Medulla oblongata (tissue), 1 donor: Measurements from ENCODE around the gene GP9.
"Not testable (repeated sequence)": the region's sequence is repeated elsewhere in the genome, so short reads cannot be mapped to it uniquely, and the experiment has no call there.

Source experiments
- DNase-seq: peaks from one replicate; pipeline ENCODE4 v3.0.0-alpha.2; 2015; ENCODE audit errors: extremely low spot score

The GP9 gene

DNA sequence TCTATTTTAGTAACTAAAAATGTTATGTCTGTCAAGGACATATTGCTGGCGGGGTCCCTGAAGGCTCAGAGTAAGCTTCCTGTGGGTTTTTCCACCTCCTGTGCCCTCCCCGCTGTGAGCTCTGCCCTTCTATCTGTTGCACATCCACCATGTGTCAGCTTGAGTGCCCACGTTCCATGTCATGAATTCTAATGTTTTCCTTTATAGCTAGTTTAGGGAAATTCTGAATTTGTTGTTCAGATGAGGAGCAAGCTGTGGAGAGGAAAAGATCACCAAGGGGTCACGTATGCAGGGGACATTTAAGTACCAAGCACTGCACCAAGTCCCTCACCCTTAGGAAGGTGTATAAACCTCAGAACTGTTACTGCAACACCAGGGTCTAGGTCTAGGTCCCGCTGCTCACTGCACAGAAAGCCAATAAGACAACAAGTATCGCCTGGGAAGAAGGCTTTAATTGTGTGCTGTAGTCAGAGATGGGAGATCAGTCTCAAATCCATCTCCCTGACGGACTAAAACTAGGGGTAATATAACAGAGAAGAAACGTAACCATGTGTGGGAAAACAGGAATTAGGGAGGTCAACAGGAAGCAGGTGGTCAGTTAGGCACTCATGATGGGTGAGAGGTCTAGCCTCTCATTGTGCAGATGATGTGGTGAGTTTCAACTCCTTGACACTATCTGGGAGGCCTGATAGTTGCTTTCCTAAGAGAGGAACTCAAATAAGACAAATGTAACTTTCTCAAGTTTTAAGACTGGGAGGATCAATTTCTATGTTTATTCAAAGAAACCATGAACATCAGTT, 9.7 kb downstream of the GP9 start:
- no peak for DNase-seq

DNA sequence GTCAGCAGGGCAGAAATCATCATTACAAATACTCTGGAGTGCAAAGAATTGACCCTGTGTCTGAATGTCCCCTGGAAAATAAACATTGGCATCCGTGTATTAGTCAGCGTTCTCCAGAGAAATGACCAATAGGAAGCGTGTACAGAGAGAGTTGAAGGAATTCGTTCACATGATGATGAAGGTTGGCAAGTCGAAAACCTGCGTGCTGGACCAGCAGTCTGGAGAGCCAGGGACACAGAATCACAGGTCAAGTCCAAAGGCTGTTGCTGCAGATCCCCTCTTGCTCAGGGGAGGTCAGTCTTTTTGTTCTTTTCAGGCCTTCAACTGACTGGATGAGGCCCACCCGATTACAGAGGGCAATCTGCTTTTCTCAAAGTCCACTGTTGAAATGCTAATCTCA, 16.6 kb downstream of the GP9 start:
- DNase-seq: no peak

- no peak for DNase-seq
Measured at GRCh38 chr3:129078510-129078909, 17.9 kb downstream of the GP9 start.

DNA sequence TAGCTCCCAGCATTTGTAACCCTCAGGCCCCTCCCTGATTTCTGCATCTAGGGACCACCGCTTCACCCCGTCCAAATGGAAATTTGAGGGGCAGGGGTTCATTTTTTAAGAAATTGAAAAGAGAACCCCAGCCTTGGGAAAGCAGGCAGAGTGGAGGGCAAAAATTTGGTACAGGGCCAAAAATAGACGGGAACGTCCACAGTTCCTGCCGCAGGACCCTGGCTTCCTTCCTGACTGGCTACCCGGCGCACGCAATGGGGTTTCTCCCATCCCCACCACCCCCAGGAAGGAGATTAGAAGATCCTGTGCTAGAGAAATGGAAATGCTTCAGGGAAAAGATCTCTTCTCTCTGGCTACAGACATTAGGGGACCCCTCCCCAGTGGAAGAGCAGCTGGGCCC, 20.9 kb downstream of the GP9 start:
- DNase-seq: no peak

- DNase-seq: no peak
Measured at GRCh38 chr3:129082026-129082425, 21.4 kb downstream of the GP9 start.

- DNase-seq: no peak
Measured at GRCh38 chr3:129084501-129084900, 23.9 kb downstream of the GP9 start.

- DNase-seq: no peak
Measured at GRCh38 chr3:129085165-129085715, 24.7 kb downstream of the GP9 start.

DNA sequence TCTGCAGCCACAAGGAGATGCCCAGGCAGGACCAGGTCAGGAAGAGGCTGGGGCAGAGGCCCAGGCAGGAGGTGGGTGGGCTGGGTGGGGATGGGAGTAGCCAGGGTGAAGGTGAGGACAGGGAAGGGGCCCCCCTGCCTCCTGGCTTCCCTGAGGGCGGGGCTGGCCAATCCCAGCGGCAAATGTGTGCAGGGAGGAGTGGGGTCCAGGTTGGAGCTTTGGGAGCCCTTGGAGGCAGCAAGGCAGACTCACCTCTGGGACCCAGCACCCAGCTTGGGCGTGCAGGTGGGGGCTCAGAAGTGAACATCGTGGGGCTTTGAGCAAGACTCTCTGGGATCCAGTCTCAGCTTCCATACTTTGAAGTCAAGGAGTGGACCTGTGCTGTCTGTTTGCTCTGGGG, 25.2 kb downstream of the GP9 start:
- no peak for DNase-seq

- no peak for DNase-seq
Measured at GRCh38 chr3:129087138-129087702, 26.6 kb downstream of the GP9 start.

DNA sequence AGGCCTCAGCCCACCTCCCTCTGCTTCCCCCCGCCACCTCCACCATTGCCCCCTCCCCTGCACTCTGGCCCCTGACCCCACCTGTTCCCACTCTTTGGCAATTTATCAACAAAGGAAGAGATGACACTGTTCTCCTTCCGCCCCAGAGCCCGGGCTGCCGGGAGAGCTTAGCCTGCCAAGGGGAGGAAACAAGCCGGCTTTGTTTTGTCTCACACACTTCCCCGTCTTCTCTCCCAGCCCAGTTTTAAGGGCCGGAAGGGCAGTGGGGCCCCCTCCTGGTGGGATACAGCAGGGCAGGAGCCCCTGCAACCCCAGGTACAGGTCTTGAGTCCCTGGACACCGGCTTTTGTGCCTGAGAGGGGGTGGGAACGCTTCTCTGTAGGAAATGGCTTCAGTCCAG, 27.3 kb downstream of the GP9 start:
- DNase-seq: peak; percentile 51

DNA sequence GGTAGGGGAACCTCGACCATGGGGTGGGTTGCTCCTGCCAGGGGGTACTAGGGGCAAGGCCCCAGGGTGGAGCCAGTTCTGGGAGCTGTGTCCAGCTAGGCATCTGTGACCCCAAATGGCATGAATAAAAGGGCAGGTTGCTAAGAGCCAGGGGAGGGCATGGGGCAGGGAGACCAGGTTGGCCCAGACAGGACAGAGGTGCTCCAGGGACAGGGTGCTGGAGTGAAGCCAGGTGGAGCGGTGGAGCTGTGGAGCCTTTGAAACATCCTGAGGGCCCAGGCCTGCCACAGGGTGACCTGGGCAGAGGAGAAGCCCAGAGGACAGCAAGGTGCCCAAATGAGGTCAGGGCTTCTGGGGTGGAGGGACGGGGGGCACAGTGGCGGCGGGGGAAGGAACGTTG, 27.7 kb downstream of the GP9 start:
- not testable (repeated sequence) for DNase-seq

DNA sequence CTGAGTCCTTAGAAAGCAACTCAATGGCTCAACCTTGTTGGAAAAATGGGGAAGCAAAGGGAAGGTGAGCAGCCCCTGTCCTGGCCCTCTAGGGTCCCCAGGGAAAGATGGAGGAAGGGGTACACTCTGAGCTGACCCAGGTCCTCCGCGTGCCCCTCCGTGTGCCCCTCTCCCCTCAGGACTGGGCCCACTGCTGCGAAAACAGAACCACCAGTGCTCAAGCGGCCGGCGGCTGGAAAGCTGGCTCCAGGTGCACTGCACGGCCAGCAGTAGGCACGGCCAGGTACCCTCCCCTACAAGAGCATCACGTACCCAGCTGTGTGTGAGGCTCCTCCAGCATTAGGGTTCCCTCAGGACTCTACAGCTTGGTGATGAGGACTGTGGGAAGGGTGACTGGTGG, 34.7 kb downstream of the GP9 start:
- no peak for DNase-seq

GRCh38 chr3:129100274-129100673, 39.7 kb downstream of the GP9 start:
- no peak for DNase-seq

GRCh38 chr3:129101370-129102138, 41.0 kb downstream of the GP9 start:
- DNase-seq: no peak

- no peak for DNase-seq
Measured at GRCh38 chr3:129103296-129103695, 42.7 kb downstream of the GP9 start.

GRCh38 chr3:129104051-129104450, 43.5 kb downstream of the GP9 start:
- no peak for DNase-seq

- DNase-seq: no peak
Measured at GRCh38 chr3:129104498-129105079, 44.0 kb downstream of the GP9 start.

- no peak for DNase-seq
Measured at GRCh38 chr3:129105862-129106261, 45.3 kb downstream of the GP9 start.

GRCh38 chr3:129106320-129106719, 45.7 kb downstream of the GP9 start:
- DNase-seq: peak; percentile 11

DNA sequence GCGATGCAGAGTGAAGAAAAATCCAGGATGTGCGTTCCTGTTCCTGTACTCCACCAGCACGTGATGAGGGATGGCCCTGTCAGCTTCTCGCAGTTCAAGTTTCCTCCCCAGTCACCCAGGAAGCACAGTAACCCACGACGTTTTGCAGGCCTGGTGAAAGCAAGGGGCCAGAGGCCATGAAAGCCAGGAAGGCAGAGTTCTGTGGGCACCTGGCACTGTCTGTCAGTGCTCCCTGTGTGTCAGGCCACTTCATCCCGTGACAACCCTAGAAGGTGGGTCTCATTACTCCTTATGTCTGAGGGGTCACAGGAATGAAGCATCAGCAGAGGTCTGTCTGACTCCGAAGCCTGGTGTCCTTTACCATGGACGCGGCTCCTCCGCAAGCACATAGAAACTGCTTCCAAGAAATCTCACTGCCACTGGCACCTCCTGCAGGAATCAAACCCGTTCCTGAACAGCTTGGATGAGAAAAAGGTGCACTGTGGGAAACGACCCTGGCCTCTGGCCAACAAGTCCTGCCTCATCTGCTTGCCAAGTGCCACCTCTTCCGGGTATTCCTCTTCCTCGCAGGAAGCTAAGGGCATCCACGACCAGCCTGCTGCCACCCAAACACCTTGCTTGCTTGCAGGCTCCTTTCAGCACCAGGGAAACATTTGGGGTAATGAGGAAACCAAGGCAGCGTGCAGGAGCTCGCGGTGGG, 46.4 kb downstream of the GP9 start:
- DNase-seq: no peak

DNA sequence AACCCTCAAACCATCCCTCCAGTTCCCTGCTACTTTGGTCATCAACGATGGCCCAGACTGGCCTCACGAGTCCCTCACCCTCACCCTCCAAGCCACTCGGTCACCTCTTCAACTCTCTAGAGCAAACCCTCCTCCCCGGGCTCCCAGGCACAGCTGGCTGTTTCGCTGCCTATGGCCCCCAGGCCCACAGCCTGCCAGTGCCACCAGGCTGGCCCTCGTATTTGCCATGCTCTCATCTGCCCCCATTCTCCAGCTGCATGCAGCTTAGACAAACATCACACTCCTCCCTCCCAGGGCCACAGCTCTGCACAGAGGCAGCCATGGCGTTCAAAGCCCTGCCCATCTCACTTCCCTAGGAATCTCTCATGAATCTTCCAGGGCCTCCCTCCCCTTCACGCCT, 47.2 kb downstream of the GP9 start:
- no peak for DNase-seq
